CMK (cell line): ENCODE measurements around the gene NAALADL1.
A peak's percentile ranks its signal among the peaks of the same experiment; 100 is the strongest.
"Not testable (repeated sequence)": the region's sequence is repeated elsewhere in the genome, so short reads cannot be mapped to it uniquely, and the experiment has no call there.

ENCODE experiments used
- DNase-seq: peaks from one replicate; pipeline ENCODE4 v3.0.0-alpha.2; 2010; ENCODE audit warnings: low read depth

Gene NAALADL1

GRCh38 chr11:65013888-65014725, 44.2 kb downstream of the NAALADL1 start, which contains the start of gene ARL2:
Gene ARL2 (plus strand): TSS chr11:65014160. CDS start chr11:65014208, 48 bp downstream.
- peak; percentile 80 for DNase-seq

- peak; percentile 72 for DNase-seq
These were observed 45.0 kb downstream of the NAALADL1 start for GRCh38 chr11:65013130-65013887.

- no peak for DNase-seq
These were observed 49.5 kb downstream of the NAALADL1 start for GRCh38 chr11:65008873-65009272.

GRCh38 chr11:65008016-65008415, 50.3 kb downstream of the NAALADL1 start:
- DNase-seq = no peak

GRCh38 chr11:65003968-65004367, 54.4 kb downstream of the NAALADL1 start:
- not testable (repeated sequence) for DNase-seq

GRCh38 chr11:65003282-65003681, 55.1 kb downstream of the NAALADL1 start:
- no peak for DNase-seq

- DNase-seq = no peak
These were observed 55.6 kb downstream of the NAALADL1 start for GRCh38 chr11:65002706-65003105.

- DNase-seq = no peak
These were observed 58.9 kb downstream of the NAALADL1 start for GRCh38 chr11:64999478-64999877.

- DNase-seq = no peak
These were observed 59.5 kb downstream of the NAALADL1 start for GRCh38 chr11:64998690-64999431.

- no peak for DNase-seq
These were observed 60.2 kb downstream of the NAALADL1 start for GRCh38 chr11:64998141-64998540.

- DNase-seq = peak; percentile 34
These were observed 61.5 kb downstream of the NAALADL1 start, which contains the start of gene BATF2 for GRCh38 chr11:64996710-64997380. Gene BATF2 (minus strand): TSS chr11:64996971. CDS start chr11:64996914, 57 bp downstream.

- no peak for DNase-seq
These were observed 62.0 kb downstream of the NAALADL1 start for GRCh38 chr11:64996327-64996709.
